Vagina (tissue), 2 donors: ENCODE results near the gene TARBP2. TPM values are rescaled to one million over a fixed set of nuclear protein-coding genes. Genes with fewer than 3 reads are reported as not detected.

Source experiments
- DNase-seq, 2 donors: peaks; one replicate each; pipeline ENCODE4 v3.0.0-alpha.2; 2017; ENCODE audit errors: extremely low spot score in 2 of 2
- H3K27ac ChIP-seq: fragments of 200-600 bp; sonication (generic); one replicate; pipeline ENCODE4 v1.5.1; 2019
- H3K27me3 ChIP-seq: fragments of 200-600 bp; sonication (generic); one replicate; pipeline ENCODE4 v1.5.1; 2019
- H3K36me3 ChIP-seq, 2 donors: fragments of 200-600 bp; sonication (generic); one replicate each; pipeline ENCODE4 v1.5.1; 2017 to 2019
- H3K4me1 ChIP-seq: fragments of 200-600 bp; sonication (generic); one replicate; pipeline ENCODE4 v1.5.1; 2019
- H3K4me3 ChIP-seq, 2 donors: fragments of 200-600 bp; sonication (generic); 1 replicate in 1 of 2; 2 replicates in 1 of 2; pipeline ENCODE4 v1.5.1; 2016 to 2019
- H3K9me3 ChIP-seq: fragments of 200-600 bp; sonication (generic); one replicate; pipeline ENCODE4 v1.5.1; 2019
- POLR2A ChIP-seq, 2 donors: fragments of 450-650 bp; IDR thresholded peaks; one replicate each; pipeline ENCODE4 v1.6.1; 2017; ENCODE audit warnings: antibody characterized with exemption in 2 of 2, mild to moderate bottlenecking in 2 of 2, moderate library complexity in 2 of 2
- POLR2AphosphoS5 ChIP-seq, 2 donors: sonication (generic); formaldehyde crosslinking; IDR thresholded peaks; one replicate each; pipeline ENCODE4 v1.9.0; 2017; ENCODE audit warnings: antibody characterized with exemption in 2 of 2, mild to moderate bottlenecking in 2 of 2, low read depth in 1 of 2; ENCODE audit not compliant: insufficient read depth in 1 of 2
- intact Hi-C: fragments of 100-400 bp; cut with DNase I; formaldehyde crosslinking; loops from one replicate; pipeline ENCODE4 v1.15.1; 2023
- total RNA-seq: library from RNA; depleted of rRNA; stranded (reverse); fragments of >200 nt; gene quantifications from one replicate; pipeline ENCODE4 v1.2.3, GENCODE V29; 2016
- TF ChIP-seq, protein P1 (sequence below), 3 experiments: fragments of 450-650 bp in 2 of 3; fragments of 200-600 bp in 1 of 3; sonication (generic) in 1 of 3; IDR thresholded peaks; one replicate each; pipeline ENCODE4 v1.5.1; 2017 to 2019; ENCODE audit warnings: antibody characterized with exemption in 3 of 3, mild to moderate bottlenecking in 2 of 3, moderate library complexity in 2 of 3

The TARBP2 gene
- total RNA-seq, 1 donor from 2014 or later: 17.7 TPM

DNA sequence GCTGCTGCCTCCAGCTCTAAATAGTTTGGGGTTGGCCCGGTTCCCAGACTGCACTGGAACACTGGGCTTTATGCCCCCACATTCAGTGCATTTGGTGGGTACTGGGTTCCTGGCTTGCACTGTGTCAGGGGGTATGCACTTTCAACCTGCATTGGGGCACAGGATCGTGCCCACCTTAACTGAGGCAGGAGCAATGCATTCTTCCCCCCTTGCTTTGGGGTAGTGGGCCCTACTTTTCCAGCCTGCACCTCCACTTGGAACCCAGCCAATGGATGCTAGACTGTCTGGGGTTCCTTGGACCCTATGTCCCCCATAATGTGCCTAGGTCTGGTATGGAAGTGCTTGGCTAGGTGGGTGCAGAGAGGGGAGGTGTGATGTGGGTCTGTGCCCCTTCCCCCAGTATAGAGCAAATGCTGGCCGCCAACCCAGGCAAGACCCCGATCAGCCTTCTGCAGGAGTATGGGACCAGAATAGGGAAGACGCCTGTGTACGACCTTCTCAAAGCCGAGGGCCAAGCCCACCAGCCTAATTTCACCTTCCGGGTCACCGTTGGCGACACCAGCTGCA lies 615 bp downstream of the TARBP2 start:
- TF ChIP-seq, protein P1, sequence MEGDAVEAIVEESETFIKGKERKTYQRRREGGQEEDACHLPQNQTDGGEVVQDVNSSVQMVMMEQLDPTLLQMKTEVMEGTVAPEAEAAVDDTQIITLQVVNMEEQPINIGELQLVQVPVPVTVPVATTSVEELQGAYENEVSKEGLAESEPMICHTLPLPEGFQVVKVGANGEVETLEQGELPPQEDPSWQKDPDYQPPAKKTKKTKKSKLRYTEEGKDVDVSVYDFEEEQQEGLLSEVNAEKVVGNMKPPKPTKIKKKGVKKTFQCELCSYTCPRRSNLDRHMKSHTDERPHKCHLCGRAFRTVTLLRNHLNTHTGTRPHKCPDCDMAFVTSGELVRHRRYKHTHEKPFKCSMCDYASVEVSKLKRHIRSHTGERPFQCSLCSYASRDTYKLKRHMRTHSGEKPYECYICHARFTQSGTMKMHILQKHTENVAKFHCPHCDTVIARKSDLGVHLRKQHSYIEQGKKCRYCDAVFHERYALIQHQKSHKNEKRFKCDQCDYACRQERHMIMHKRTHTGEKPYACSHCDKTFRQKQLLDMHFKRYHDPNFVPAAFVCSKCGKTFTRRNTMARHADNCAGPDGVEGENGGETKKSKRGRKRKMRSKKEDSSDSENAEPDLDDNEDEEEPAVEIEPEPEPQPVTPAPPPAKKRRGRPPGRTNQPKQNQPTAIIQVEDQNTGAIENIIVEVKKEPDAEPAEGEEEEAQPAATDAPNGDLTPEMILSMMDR (IDR thresholded peaks at IDR 0.05): no peak
- TF ChIP-seq POLR2AphosphoS5 (IDR thresholded peaks at IDR 0.05; ENCODE audit: insufficient read depth in 1 of 2, low read depth in 1 of 2) (no peak), POLR2A (IDR thresholded peaks at IDR 0.05) (no peak)
- intact Hi-C loops: loop anchor here (2.0 to 5.0 kb wide), 2 partner anchors 49 to 59 kb away; partner anchors contain the start of gene PCBP2
- H3K27me3 ChIP-seq: no peaks in the 10 kb centered on the region
- peak overlapping the region; percentile 64 to 71 for H3K4me3 ChIP-seq
- H3K36me3 ChIP-seq: peaks cover 0 to 16% of the 10 kb centered on the region in 2 donors
- peak overlapping the region; percentile 99 for H3K27ac ChIP-seq
- H3K9me3 ChIP-seq: no peaks in the 10 kb centered on the region
- DNase-seq: no peak
- peaks cover 75% of the 10 kb centered on the region for H3K4me1 ChIP-seq

- no peak for TF ChIP-seq POLR2A (IDR thresholded peaks at IDR 0.05)
- TF ChIP-seq, protein P1 (IDR thresholded peaks at IDR 0.05): no peak
- no peak for TF ChIP-seq POLR2AphosphoS5 (IDR thresholded peaks at IDR 0.05; ENCODE audit: insufficient read depth in 1 of 2, low read depth in 1 of 2)
- Histone ChIP-seq H3K4me3 (peak overlapping the region in 1 of 2 donors; percentile 71), H3K9me3 (no peaks in the 10 kb centered on the region), H3K27ac (peak overlapping the region; percentile 99), H3K36me3 (peaks cover 0 to 16% of the 10 kb centered on the region in 2 donors), H3K27me3 (no peaks in the 10 kb centered on the region), H3K4me1 (peaks cover 69% of the 10 kb centered on the region)
- intact Hi-C loops: loop anchor here (5.0 kb wide), 1 partner anchor 50 kb away; the partner anchor contains the start of gene PCBP2
- DNase-seq: no peak
These were observed 1.2 kb downstream of the TARBP2 start for GRCh38 chr12:53502331-53502730.

GRCh38 chr12:53502983-53503728 lies 2.1 kb downstream of the TARBP2 start:
- no peak for DNase-seq
- H3K36me3 ChIP-seq: peaks cover 0 to 16% of the 10 kb centered on the region in 2 donors
- peak overlapping the region; percentile 99 for H3K27ac ChIP-seq
- TF ChIP-seq, protein P1 (IDR thresholded peaks at IDR 0.05): no peak
- TF ChIP-seq POLR2AphosphoS5 (IDR thresholded peaks at IDR 0.05; ENCODE audit: insufficient read depth in 1 of 2, low read depth in 1 of 2) (no peak), POLR2A (IDR thresholded peaks at IDR 0.05) (no peak)
- no peaks in the 10 kb centered on the region for H3K27me3 ChIP-seq
- H3K4me1 ChIP-seq: peaks cover 61% of the 10 kb centered on the region
- no peak overlapping the region for H3K4me3 ChIP-seq
- intact Hi-C loops: loop anchor here (5.0 kb wide), 1 partner anchor 51 kb away; the partner anchor contains the start of gene PCBP2
- no peaks in the 10 kb centered on the region for H3K9me3 ChIP-seq

DNA sequence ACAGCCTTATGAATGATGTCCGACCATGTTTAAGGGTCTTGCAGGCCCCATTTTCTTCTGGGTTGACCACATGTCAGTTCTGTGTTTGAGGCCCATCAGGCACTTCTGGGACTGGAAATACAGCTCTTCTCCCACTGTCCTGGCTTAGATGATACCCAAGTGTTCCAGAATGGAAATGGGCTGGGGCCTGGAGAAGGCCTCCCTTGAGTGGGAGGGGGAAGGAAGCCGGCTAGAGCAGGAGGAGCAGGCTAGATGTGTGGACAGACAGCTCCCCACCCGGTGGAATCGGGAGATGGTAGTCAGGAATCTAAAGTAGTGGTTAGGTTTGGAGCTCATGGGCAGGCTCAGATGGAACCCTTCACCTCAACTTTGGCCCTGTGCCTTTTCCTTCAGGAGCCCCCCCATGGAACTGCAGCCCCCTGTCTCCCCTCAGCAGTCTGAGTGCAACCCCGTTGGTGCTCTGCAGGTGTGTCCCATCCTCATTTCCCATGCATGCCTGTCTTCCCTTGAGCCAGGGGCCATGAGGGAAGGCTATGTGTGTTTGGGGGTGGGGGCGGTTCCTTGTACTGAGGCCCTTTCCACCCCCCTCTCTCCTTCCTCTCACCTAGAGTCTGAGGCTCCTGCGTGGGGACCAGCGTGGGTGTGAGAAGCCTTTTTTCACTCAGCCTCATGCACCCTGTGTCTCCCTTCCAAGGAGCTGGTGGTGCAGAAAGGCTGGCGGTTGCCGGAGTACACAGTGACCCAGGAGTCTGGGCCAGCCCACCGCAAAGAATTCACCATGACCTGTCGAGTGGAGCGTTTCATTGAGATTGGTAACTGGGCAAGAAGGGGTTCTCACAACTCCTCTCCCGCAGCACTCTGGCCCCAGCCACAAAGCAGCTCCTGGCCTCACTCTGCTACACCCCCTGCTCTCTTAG lies 3.2 kb downstream of the TARBP2 start:
- no peak for TF ChIP-seq POLR2A (IDR thresholded peaks at IDR 0.05)
- TF ChIP-seq, protein P1 (IDR thresholded peaks at IDR 0.05): no peak
- no peak for TF ChIP-seq POLR2AphosphoS5 (IDR thresholded peaks at IDR 0.05; ENCODE audit: insufficient read depth in 1 of 2, low read depth in 1 of 2)
- Histone ChIP-seq H3K27me3 (no peaks in the 10 kb centered on the region), H3K36me3 (peaks cover 0 to 16% of the 10 kb centered on the region in 2 donors), H3K9me3 (no peaks in the 10 kb centered on the region), H3K4me1 (peaks cover 54% of the 10 kb centered on the region), H3K27ac (peak overlapping the region; percentile 34), H3K4me3 (no peak overlapping the region)
- no peak for DNase-seq
- intact Hi-C loops: loop anchor here (5.0 kb wide), 1 partner anchor 52 kb away; the partner anchor contains the start of gene PCBP2
